ENCODE data around the gene FHL2. TPM values are rescaled to one million over a fixed set of nuclear protein-coding genes. Genes with fewer than 3 reads are reported as not detected.

FHL2 gene
- total and polyA plus RNA-seq, 2 of the 13 experiments (the other 11 are each of a cell fraction or from before 2014, with no cell fraction given): 1.9 to 74.8 TPM

GRCh38 chr2:105329561-105330495 lies 69.0 kb downstream of the FHL2 start, which contains the start of gene TGFBRAP1 (continued):
- TF ChIP-seq CREBL2 (CRISPR knock-in tag; IDR thresholded peaks at IDR 0.05; ENCODE audit: borderline replicate concordance) (peak; percentile 88; the same call in 1 of the 2 replicates), BCL3 (CRISPR knock-in tag; IDR thresholded peaks at IDR 0.05) (0 out of 2 replicates have a peak, but pooled peaks have one; percentile 68), HOXA7 (CRISPR knock-in tag; IDR thresholded peaks at IDR 0.05) (no peak), EEA1 (CRISPR knock-in tag; IDR thresholded peaks at IDR 0.05; ENCODE audit: borderline replicate concordance) (no peak; the same call in 1 of the 2 replicates), TAF15 (IDR thresholded peaks at IDR 0.05; ENCODE audit: low read depth, low read length, poor library complexity, severe bottlenecking) (peak; percentile 62), FOXA1 (IDR thresholded peaks at IDR 0.05) (no peak), FOXA1 (CRISPR knock-in tag; IDR thresholded peaks at IDR 0.05) (no peak), ZBTB33 (CRISPR knock-in tag; IDR thresholded peaks at IDR 0.05) (no peak), KLF11 (CRISPR knock-in tag; IDR thresholded peaks at IDR 0.05) (0 out of 2 replicates have a peak, but pooled peaks have one; percentile 55), YEATS2 (CRISPR knock-in tag; IDR thresholded peaks at IDR 0.05; ENCODE audit: borderline replicate concordance) (peak; percentile 19; the same call in 1 of the 2 replicates), ZFP36L1 (CRISPR knock-in tag; IDR thresholded peaks at IDR 0.05) (peak; percentile 55), ZBTB37 (CRISPR knock-in tag; IDR thresholded peaks at IDR 0.05) (no peak), XBP1 (CRISPR knock-in tag; IDR thresholded peaks at IDR 0.05) (no peak), ZNF816 (CRISPR knock-in tag; IDR thresholded peaks at IDR 0.05; ENCODE audit: borderline replicate concordance) (no peak), TP53 (CRISPR knock-in tag; conservative IDR thresholded peaks at IDR 0.05) (peak; percentile 44; the same call in 1 of the 2 replicates), HNF4A (CRISPR knock-in tag; IDR thresholded peaks at IDR 0.05) (peak; percentile 19; the same call in 1 of the 2 replicates), IRF1 (CRISPR knock-in tag; IDR thresholded peaks at IDR 0.05; ENCODE audit: low read depth) (no peak), NR2F6 (IDR thresholded peaks at IDR 0.05) (no peak), NR2F6 (CRISPR knock-in tag; IDR thresholded peaks at IDR 0.05) (no peak), PRDM10 (CRISPR knock-in tag; IDR thresholded peaks at IDR 0.05; ENCODE audit: low read depth) (no peak)

Data from HepG2 (cell line).